ENCODE data around the gene RIMBP2.

DNA sequence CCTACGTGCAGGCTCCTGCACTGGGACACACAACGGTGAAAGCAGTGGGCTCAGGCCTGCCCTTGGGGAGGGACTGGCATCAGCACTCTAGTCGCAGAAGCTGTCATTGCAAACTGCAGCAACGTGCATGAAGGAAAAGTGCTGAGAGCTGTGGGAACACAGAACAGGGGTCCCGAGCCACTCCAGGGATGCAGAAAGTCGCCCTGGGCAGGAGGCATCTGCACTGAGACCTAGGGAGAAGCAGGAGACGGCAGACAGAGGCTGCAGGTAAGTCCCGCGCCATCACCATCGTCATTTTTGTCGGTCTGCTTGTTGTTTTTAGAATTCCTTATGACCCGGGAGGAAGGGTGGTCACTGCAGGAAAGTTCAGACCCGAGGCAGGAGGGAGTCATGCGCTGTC lies 21.6 kb upstream of the RIMBP2 start:
- TF ChIP-seq EZH2 (IDR thresholded peaks at IDR 0.05; ENCODE audit: borderline replicate concordance, low read depth, low read length, severe bottlenecking): no peak
- TF ChIP-seq CTCF (IDR thresholded peaks at IDR 0.05; ENCODE audit: borderline replicate concordance, extremely low read depth, low read length, poor library complexity, severe bottlenecking): no peak
